Liver (tissue), 9 donors: ENCODE results near the gene GATA2. TPM values are rescaled to one million over a fixed set of nuclear protein-coding genes. Genes with fewer than 3 reads are reported as not detected.

Source experiments
- DNase-seq: peaks from one replicate; pipeline ENCODE4 v3.0.0-alpha.2; 2017; ENCODE audit warnings: low spot score
- H3K27ac ChIP-seq, 2 donors: one replicate each; pipeline ENCODE4 v1.7.0; 2013; ENCODE audit warnings: inconsistent platforms in 2 of 2, low read length in 2 of 2, control low read depth in 1 of 2, low read depth in 1 of 2, mild to moderate bottlenecking in 1 of 2
- H3K27me3 ChIP-seq, 4 donors: one replicate each; pipeline versions ENCODE4 v1.6.1 to v1.7.0; 2013; ENCODE audit warnings: low read length in 3 of 4, inconsistent platforms in 1 of 4, mild to moderate bottlenecking in 1 of 4, moderate library complexity in 1 of 4; ENCODE audit not compliant: control insufficient read depth in 4 of 4, insufficient read depth in 4 of 4
- H3K36me3 ChIP-seq, 4 donors: one replicate each; pipeline versions ENCODE4 v1.6.1 to v1.7.0; 2013; ENCODE audit warnings: low read length in 3 of 4, mild to moderate bottlenecking in 3 of 4, low read depth in 1 of 4, moderate library complexity in 1 of 4; ENCODE audit not compliant: control insufficient read depth in 4 of 4, insufficient read depth in 3 of 4
- H3K4me1 ChIP-seq, 4 donors: one replicate each; pipeline versions ENCODE4 v1.6.1 to v1.7.0; 2013; ENCODE audit warnings: low read length in 3 of 4, mild to moderate bottlenecking in 3 of 4, moderate library complexity in 1 of 4; ENCODE audit not compliant: control insufficient read depth in 4 of 4, insufficient read depth in 4 of 4
- H3K4me3 ChIP-seq, 3 donors: one replicate each; pipeline versions ENCODE4 v1.6.1 to v1.7.0; 2013; ENCODE audit warnings: low read length in 3 of 3, control low read depth in 1 of 3, low read depth in 1 of 3, mild to moderate bottlenecking in 1 of 3
- H3K9ac ChIP-seq, 2 donors: one replicate each; pipeline ENCODE4 v1.7.0; 2013; ENCODE audit warnings: low read length in 2 of 2, mild to moderate bottlenecking in 2 of 2, moderate library complexity in 2 of 2, control low read depth in 1 of 2, low read depth in 1 of 2
- H3K9me3 ChIP-seq, 4 donors: one replicate each; pipeline versions ENCODE4 v1.6.1 to v1.7.0; 2013; ENCODE audit warnings: low read length in 3 of 4; ENCODE audit not compliant: control insufficient read depth in 4 of 4
- EGR1 ChIP-seq, 2 donors: IDR thresholded peaks; 2 replicates each; pipeline ENCODE4 v1.6.1; 2016 to 2018; ENCODE audit warnings: antibody characterized with exemption in 2 of 2, low read depth in 2 of 2
- FOXA1 ChIP-seq: IDR thresholded peaks from 2 replicates; pipeline ENCODE4 v1.6.1; 2016; ENCODE audit warnings: antibody characterized with exemption
- FOXA2 ChIP-seq: IDR thresholded peaks from 2 replicates; pipeline ENCODE4 v1.6.1; 2016; ENCODE audit warnings: antibody characterized with exemption
- GABPA ChIP-seq, 2 donors: IDR thresholded peaks in 1 of 2; conservative IDR thresholded peaks in 1 of 2; 2 replicates each; pipeline ENCODE4 v1.6.1; 2016; ENCODE audit warnings: antibody characterized with exemption in 2 of 2, mild to moderate bottlenecking in 1 of 2, moderate library complexity in 1 of 2
- HNF4A ChIP-seq, 2 donors: conservative IDR thresholded peaks; 2 replicates each; pipeline ENCODE4 v1.6.1; 2016; ENCODE audit warnings: antibody characterized with exemption in 2 of 2, mild to moderate bottlenecking in 2 of 2
- HNF4G ChIP-seq: IDR thresholded peaks from 2 replicates; pipeline ENCODE4 v1.6.1; 2016; ENCODE audit warnings: antibody characterized with exemption
- JUND ChIP-seq, 2 donors: IDR thresholded peaks; 2 replicates each; pipeline ENCODE4 v1.6.1; 2016; ENCODE audit warnings: antibody characterized with exemption in 2 of 2
- NR2F2 ChIP-seq: IDR thresholded peaks from 2 replicates; pipeline ENCODE4 v1.6.1; 2016; ENCODE audit warnings: antibody characterized with exemption
- RAD21 ChIP-seq, 2 donors: IDR thresholded peaks; 2 replicates each; pipeline ENCODE4 v1.6.1; 2016; ENCODE audit warnings: antibody characterized with exemption in 2 of 2, mild to moderate bottlenecking in 2 of 2
- RXRA ChIP-seq, 2 donors: IDR thresholded peaks; 2 replicates each; pipeline ENCODE4 v1.6.1; 2017 to 2018; ENCODE audit warnings: antibody characterized with exemption in 2 of 2, mild to moderate bottlenecking in 1 of 2
- SP1 ChIP-seq: IDR thresholded peaks from 2 replicates; pipeline ENCODE4 v1.6.1; 2018; ENCODE audit warnings: antibody characterized with exemption, mild to moderate bottlenecking
- TAF1 ChIP-seq: conservative IDR thresholded peaks from 2 replicates; pipeline ENCODE4 v1.6.1; 2016; ENCODE audit warnings: antibody characterized with exemption, mild to moderate bottlenecking
- YY1 ChIP-seq: IDR thresholded peaks from 2 replicates; pipeline ENCODE4 v1.6.1; 2016; ENCODE audit warnings: antibody characterized with exemption, mild to moderate bottlenecking
- WGBS: extraction: QIAGEN DNeasy Blood & Tissue Kit; methylation state at CpG from one replicate; pipeline ENCODE4 v1.1.7; 2013; 5-methylcytosine and 5-hydroxymethylcytosine counted together
- polyA plus RNA-seq, 2 donors: library from polyadenylated mRNA; stranded (reverse) in 1 of 2; unstranded in 1 of 2; fragments of 200-250 nt in 1 of 2; fragments of >200 nt in 1 of 2; fragmentation: Nextera tagmentation in 1 of 2; extraction: Ambion mirVana in 1 of 2; gene quantifications; one replicate each; pipeline versions ENCODE4 v1.2.1 to v1.2.3, GENCODE V29; 2013 to 2015
- total RNA-seq, 2 donors: library from RNA; depleted of rRNA; stranded (reverse); fragments of >200 nt; gene quantifications; one replicate each; pipeline ENCODE4 v1.2.3, GENCODE V29; 2014
- TF ChIP-seq, protein P1 (sequence below): IDR thresholded peaks from 2 replicates; pipeline ENCODE4 v1.6.1; 2016; ENCODE audit warnings: antibody characterized with exemption
- TF ChIP-seq, protein P2 (sequence below): fragments of 150-350 bp; IDR thresholded peaks from 2 replicates; pipeline ENCODE4 v1.5.1; 2017; ENCODE audit warnings: improper control_type of control experiment, low read depth, low read length; ENCODE audit not compliant: missing input control
- TF ChIP-seq, protein P3 (sequence below): IDR thresholded peaks from 2 replicates; pipeline ENCODE4 v1.6.1; 2016; ENCODE audit warnings: antibody characterized with exemption
- TF ChIP-seq, protein P4 (sequence below): IDR thresholded peaks from 2 replicates; pipeline ENCODE4 v1.6.1; 2016; ENCODE audit warnings: antibody characterized with exemption
- TF ChIP-seq, protein P5 (sequence below): IDR thresholded peaks from 2 replicates; pipeline ENCODE4 v1.6.1; 2016; ENCODE audit warnings: antibody characterized with exemption, mild to moderate bottlenecking
- donor health status: healthy.
- donor health status: healthy.
- donor health status: healthy.
- donor health status: healthy.
- donor health status: healthy.

GATA2 gene
- total and polyA plus RNA-seq, 4 donors = 0.25 to 2.8 (median 0.54) TPM

DNA sequence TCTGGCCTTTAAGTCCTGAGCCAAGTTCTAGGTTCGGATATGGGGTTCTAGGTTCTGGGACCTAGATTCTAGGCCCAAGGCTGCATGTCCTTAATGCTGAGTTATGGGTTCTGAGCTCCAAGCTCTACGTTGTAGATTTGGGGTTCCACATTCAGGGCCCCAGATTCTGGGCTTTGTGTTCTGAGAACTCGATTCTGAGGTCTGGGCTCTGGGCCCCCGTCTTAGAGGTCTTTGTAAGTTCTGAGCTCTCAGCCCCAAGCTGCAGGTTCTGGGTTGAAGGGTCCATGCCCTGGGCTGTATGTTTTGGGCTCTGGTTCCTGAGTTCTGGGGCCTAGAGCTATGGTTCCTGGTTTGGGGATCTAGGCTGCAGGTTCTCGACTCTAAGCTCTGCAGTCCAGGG is 16.3 kb downstream of the GATA2 start:
- H3K36me3 ChIP-seq = no peaks in the 10 kb centered on the region

DNA sequence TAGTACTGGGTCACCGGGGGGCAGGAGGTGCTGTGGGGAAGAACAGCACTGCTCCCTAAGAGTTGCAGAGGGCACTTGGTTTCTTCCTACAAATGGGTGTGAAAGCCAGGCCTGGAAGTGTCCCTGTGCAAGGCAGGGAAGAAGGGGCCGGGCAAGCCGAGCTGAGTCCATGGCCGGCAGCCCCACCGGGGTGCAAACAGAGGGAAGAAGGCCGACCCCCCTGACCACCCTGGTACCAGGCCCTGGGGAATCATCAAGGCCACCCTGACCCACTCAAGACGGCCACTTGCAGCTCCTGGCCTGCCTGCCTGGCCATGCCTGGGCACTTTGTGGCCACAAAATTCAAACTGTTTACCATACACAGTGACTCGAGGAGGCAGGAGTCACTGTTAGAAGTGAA is 17.6 kb downstream of the GATA2 start:
- Histone ChIP-seq H3K4me1 (no peaks in the 10 kb centered on the region), H3K4me3 (no peak overlapping the region), H3K27ac (no peak overlapping the region), H3K9ac (no peak overlapping the region), H3K36me3 (no peaks in the 10 kb centered on the region), H3K9me3 (peaks cover 0 to 3% (median 0%) of the 10 kb centered on the region in 4 donors), H3K27me3 (peaks cover 0 to 9% (median 1%) of the 10 kb centered on the region in 4 donors)
- no peak for DNase-seq
- WGBS = 91% methylated on average over 8 of the region's 8 CpGs
- TF ChIP-seq, protein P1, sequence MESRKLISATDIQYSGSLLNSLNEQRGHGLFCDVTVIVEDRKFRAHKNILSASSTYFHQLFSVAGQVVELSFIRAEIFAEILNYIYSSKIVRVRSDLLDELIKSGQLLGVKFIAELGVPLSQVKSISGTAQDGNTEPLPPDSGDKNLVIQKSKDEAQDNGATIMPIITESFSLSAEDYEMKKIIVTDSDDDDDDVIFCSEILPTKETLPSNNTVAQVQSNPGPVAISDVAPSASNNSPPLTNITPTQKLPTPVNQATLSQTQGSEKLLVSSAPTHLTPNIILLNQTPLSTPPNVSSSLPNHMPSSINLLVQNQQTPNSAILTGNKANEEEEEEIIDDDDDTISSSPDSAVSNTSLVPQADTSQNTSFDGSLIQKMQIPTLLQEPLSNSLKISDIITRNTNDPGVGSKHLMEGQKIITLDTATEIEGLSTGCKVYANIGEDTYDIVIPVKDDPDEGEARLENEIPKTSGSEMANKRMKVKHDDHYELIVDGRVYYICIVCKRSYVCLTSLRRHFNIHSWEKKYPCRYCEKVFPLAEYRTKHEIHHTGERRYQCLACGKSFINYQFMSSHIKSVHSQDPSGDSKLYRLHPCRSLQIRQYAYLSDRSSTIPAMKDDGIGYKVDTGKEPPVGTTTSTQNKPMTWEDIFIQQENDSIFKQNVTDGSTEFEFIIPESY = no peak
- TF ChIP-seq RXRA (IDR thresholded peaks at IDR 0.05) (no peak), YY1 (no peak), HNF4A (conservative IDR thresholded peaks at IDR 0.05) (no peak), EGR1 (IDR thresholded peaks at IDR 0.05; ENCODE audit: low read depth in 2 of 2) (no peak)
- TF ChIP-seq, protein P2, sequence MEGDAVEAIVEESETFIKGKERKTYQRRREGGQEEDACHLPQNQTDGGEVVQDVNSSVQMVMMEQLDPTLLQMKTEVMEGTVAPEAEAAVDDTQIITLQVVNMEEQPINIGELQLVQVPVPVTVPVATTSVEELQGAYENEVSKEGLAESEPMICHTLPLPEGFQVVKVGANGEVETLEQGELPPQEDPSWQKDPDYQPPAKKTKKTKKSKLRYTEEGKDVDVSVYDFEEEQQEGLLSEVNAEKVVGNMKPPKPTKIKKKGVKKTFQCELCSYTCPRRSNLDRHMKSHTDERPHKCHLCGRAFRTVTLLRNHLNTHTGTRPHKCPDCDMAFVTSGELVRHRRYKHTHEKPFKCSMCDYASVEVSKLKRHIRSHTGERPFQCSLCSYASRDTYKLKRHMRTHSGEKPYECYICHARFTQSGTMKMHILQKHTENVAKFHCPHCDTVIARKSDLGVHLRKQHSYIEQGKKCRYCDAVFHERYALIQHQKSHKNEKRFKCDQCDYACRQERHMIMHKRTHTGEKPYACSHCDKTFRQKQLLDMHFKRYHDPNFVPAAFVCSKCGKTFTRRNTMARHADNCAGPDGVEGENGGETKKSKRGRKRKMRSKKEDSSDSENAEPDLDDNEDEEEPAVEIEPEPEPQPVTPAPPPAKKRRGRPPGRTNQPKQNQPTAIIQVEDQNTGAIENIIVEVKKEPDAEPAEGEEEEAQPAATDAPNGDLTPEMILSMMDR = no peak
- TF ChIP-seq, protein P3, sequence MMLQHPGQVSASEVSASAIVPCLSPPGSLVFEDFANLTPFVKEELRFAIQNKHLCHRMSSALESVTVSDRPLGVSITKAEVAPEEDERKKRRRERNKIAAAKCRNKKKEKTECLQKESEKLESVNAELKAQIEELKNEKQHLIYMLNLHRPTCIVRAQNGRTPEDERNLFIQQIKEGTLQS = no peak

More for the DNA sequence above, 16.3 kb downstream of the GATA2 start:
- 81% methylated on average over 5 of the region's 5 CpGs for WGBS
- Histone ChIP-seq H3K9me3 (peaks cover 0 to 3% (median 0%) of the 10 kb centered on the region in 4 donors), H3K27me3 (peaks cover 0 to 15% (median 1%) of the 10 kb centered on the region in 4 donors), H3K9ac (no peak overlapping the region), H3K4me1 (no peaks in the 10 kb centered on the region), H3K27ac (no peak overlapping the region), H3K4me3 (no peak overlapping the region)
- TF ChIP-seq HNF4A (conservative IDR thresholded peaks at IDR 0.05) (no peak), TAF1 (no peak), SP1 (no peak), JUND (IDR thresholded peaks at IDR 0.05) (no peak), RAD21 (IDR thresholded peaks at IDR 0.05) (no peak), YY1 (no peak), FOXA2 (no peak), RXRA (IDR thresholded peaks at IDR 0.05) (no peak), HNF4G (no peak), GABPA (IDR thresholded peaks at IDR 0.05 in 1 of 2, conservative IDR thresholded peaks at IDR 0.05 in 1 of 2) (no peak), EGR1 (IDR thresholded peaks at IDR 0.05; ENCODE audit: low read depth in 2 of 2) (no peak), NR2F2 (no peak), FOXA1 (no peak)
- TF ChIP-seq, protein P1 = no peak
- TF ChIP-seq, protein P4, sequence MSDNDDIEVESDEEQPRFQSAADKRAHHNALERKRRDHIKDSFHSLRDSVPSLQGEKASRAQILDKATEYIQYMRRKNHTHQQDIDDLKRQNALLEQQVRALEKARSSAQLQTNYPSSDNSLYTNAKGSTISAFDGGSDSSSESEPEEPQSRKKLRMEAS = no peak
- TF ChIP-seq, protein P2 = no peak
- TF ChIP-seq, protein P5, sequence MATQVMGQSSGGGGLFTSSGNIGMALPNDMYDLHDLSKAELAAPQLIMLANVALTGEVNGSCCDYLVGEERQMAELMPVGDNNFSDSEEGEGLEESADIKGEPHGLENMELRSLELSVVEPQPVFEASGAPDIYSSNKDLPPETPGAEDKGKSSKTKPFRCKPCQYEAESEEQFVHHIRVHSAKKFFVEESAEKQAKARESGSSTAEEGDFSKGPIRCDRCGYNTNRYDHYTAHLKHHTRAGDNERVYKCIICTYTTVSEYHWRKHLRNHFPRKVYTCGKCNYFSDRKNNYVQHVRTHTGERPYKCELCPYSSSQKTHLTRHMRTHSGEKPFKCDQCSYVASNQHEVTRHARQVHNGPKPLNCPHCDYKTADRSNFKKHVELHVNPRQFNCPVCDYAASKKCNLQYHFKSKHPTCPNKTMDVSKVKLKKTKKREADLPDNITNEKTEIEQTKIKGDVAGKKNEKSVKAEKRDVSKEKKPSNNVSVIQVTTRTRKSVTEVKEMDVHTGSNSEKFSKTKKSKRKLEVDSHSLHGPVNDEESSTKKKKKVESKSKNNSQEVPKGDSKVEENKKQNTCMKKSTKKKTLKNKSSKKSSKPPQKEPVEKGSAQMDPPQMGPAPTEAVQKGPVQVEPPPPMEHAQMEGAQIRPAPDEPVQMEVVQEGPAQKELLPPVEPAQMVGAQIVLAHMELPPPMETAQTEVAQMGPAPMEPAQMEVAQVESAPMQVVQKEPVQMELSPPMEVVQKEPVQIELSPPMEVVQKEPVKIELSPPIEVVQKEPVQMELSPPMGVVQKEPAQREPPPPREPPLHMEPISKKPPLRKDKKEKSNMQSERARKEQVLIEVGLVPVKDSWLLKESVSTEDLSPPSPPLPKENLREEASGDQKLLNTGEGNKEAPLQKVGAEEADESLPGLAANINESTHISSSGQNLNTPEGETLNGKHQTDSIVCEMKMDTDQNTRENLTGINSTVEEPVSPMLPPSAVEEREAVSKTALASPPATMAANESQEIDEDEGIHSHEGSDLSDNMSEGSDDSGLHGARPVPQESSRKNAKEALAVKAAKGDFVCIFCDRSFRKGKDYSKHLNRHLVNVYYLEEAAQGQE = no peak
- no peak for DNase-seq
